ENCODE data around the gene NYAP1. TPM values are rescaled to one million over a fixed set of nuclear protein-coding genes. Genes with fewer than 3 reads are reported as not detected.

The NYAP1 gene
- total RNA-seq, 1 donor from 2014 or later: 0.95 TPM

DNA sequence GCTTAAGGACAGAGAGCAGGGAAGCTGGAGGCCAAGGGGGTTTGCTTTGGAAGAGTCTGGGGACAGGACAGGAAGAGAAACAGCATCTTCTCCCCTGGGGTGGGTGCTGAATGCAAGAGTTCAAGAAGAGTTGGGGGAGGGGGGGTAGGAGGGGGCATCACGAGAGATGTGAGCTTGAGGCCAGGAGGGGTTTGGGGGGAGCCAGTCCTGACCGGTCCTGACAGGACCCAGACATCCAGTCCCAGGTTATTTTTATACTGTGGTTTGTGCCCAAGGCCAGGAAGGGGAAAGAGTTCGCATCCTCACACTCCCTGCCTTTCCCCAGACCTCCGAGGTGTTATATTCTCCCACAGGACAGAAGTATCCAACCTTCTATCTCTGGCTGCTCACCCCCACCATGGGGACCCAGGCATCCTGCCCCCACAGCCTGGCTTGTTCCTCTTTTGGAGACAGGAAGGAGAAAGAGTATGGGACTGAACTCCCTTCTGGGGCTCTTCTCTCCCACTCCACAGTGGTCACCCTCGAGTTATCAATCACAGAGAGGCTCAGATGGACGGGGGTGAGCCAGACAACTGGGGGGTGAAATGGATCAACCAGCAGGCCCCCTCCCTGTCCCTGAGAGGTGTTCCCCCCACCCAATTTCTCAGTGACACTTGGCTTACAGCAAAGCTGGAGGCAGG, 7.5 kb upstream of the NYAP1 start:
- peak overlapping the region; percentile 90 for H3K4me3 Mint-ChIP-seq (ENCODE audit: unreplicated experiment)
- peak overlapping the region; percentile 65 for H3K27ac Mint-ChIP-seq (ENCODE audit: unreplicated experiment)
- H3K27me3 Mint-ChIP-seq (ENCODE audit: low read depth): no peaks in the 10 kb centered on the region
- DNase-seq (ENCODE audit: low spot score): no peak
- H3K9me3 Mint-ChIP-seq (ENCODE audit: low read depth): no peaks in the 10 kb centered on the region
- TF ChIP-seq, protein P1, sequence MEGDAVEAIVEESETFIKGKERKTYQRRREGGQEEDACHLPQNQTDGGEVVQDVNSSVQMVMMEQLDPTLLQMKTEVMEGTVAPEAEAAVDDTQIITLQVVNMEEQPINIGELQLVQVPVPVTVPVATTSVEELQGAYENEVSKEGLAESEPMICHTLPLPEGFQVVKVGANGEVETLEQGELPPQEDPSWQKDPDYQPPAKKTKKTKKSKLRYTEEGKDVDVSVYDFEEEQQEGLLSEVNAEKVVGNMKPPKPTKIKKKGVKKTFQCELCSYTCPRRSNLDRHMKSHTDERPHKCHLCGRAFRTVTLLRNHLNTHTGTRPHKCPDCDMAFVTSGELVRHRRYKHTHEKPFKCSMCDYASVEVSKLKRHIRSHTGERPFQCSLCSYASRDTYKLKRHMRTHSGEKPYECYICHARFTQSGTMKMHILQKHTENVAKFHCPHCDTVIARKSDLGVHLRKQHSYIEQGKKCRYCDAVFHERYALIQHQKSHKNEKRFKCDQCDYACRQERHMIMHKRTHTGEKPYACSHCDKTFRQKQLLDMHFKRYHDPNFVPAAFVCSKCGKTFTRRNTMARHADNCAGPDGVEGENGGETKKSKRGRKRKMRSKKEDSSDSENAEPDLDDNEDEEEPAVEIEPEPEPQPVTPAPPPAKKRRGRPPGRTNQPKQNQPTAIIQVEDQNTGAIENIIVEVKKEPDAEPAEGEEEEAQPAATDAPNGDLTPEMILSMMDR (IDR thresholded peaks at IDR 0.05): no peak
- H3K36me3 Mint-ChIP-seq (ENCODE audit: low read depth): peaks cover 4% of the 10 kb centered on the region
- H3K4me1 Mint-ChIP-seq (ENCODE audit: low read depth): peaks cover 30% of the 10 kb centered on the region

DNA sequence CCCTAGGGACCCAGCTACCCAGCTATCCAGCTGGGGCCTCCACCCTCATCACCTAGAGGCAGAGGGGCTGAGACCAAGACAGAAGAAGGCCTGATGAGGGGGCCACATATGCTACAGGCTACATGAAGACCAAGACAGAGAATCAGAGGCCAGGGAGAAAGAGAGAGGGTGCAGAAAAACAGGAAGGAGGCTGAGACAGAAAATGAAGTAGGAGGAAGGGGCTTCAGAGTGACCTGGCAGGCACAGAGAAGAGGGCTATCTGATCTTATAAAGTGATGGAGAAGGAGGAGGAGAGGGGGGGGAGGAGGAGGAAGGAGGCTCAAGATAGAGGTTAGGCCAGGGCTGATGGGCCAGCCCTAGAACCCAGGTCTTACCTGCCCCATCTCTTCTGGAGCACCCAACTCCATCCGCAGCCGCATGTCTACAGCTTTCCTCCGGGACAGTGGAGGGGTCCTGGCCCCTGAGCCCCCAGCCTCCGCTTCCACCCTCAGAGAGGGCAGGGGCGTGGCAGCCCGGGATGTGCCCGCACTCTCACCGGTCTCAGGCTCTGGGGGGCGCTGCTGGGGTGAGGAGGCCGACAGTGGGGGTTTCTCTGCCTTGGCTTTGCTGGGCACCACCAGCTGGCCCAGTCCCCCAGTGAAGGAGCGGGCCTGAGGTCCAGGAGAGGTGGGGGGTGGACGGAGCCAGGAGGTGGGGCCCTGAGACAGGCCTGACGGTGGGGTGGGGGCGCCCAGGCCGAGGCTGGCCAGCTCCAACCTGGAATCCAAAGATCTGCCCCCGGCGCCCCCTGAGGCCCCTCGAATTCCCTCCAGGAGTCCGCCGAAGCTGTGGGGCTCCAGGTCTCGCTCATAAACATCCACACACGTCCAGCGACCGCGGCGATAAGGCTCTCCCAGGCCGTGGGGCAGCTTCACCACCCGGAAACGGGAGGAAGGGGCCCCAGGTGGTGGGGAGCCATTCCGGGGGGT, 6.5 kb upstream of the NYAP1 start:
- peaks cover 30% of the 10 kb centered on the region for H3K4me1 Mint-ChIP-seq (ENCODE audit: low read depth)
- TF ChIP-seq, protein P1 (IDR thresholded peaks at IDR 0.05): peak; percentile 48
- no peak for DNase-seq (ENCODE audit: low spot score)
- peaks cover 4% of the 10 kb centered on the region for H3K36me3 Mint-ChIP-seq (ENCODE audit: low read depth)
- no peaks in the 10 kb centered on the region for H3K9me3 Mint-ChIP-seq (ENCODE audit: low read depth)
- no peaks in the 10 kb centered on the region for H3K27me3 Mint-ChIP-seq (ENCODE audit: low read depth)
- H3K27ac Mint-ChIP-seq (ENCODE audit: unreplicated experiment): peak overlapping the region; percentile 66
- peak overlapping the region; percentile 90 for H3K4me3 Mint-ChIP-seq (ENCODE audit: unreplicated experiment)

DNA sequence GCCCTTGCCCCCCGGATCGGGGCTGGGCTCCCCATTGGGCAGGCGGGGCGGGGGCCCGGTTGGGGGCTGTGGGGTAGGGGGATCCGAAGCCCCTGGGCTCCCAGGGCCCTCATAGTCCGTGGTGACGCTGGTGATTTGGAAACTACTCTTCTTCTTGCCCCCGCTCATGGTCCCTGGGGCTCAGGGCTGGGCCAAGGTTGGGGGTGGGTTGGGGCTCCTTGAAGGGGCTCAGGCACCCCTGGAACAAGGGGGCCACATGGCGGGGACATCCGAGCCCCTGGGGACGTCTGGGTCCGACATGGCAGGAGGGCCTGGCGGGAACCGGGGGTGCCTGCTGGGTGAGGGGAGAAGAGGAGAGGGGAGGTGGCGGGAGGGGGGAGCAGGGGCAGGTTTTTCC, 5.9 kb upstream of the NYAP1 start:
- TF ChIP-seq, protein P1 (IDR thresholded peaks at IDR 0.05): no peak
- Mint-ChIP-seq H3K27ac (ENCODE audit: unreplicated experiment) (peak overlapping the region; percentile 57), H3K4me1 (ENCODE audit: low read depth) (peaks cover 30% of the 10 kb centered on the region), H3K36me3 (ENCODE audit: low read depth) (peaks cover 4% of the 10 kb centered on the region), H3K4me3 (ENCODE audit: unreplicated experiment) (peak overlapping the region; percentile 90), H3K27me3 (ENCODE audit: low read depth) (no peaks in the 10 kb centered on the region), H3K9me3 (ENCODE audit: low read depth) (no peaks in the 10 kb centered on the region)
- DNase-seq (ENCODE audit: low spot score): no peak

DNA sequence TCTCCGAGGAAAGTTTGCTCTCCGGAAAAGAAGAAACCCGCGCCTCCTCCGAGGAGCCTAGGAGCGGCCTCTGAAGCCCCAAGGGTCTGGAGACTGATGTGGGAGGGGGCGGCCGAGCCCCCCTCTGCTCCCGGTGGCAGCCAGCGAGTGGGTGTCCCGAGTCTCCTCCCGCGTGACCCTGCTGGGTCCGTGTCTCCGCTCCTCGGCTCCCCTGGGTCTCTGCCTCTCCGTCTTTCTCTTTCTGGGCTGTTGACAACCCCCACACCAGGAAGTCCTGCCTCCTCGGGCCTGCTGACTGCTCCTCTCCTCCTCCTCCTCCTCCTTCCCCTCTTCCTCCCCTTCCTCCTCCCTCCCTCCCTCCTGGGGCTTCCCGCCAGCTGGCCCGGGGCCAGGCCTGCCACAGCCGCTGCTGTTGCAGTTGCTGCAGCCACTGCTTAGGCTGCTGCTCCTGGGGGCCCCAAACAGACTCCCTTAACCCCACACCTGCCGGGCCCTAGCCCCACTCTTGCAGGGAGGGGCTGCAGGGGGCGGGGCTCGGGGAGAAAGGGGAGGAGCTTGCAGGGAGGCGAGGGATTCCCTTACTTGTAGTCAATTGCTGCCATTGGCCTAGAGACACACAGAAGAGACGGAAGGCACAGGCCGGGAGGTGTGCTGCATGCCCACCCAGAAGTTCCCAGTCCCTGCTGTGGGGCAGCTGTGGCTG, 4.6 kb upstream of the NYAP1 start, which contains the start of gene TSC22D4:
TSC22D4 (minus strand) TSS at position 257 of the 703 bp plus-strand sequence. CDS start 1,176 bp downstream, outside the sequence.
- no peaks in the 10 kb centered on the region for H3K9me3 Mint-ChIP-seq (ENCODE audit: low read depth)
- peak within 1 kb of the TSS; percentile 90 for H3K4me3 Mint-ChIP-seq (ENCODE audit: unreplicated experiment)
- peaks cover 29% of the 10 kb centered on the region for H3K4me1 Mint-ChIP-seq (ENCODE audit: low read depth)
- no peaks in the 10 kb centered on the region for H3K27me3 Mint-ChIP-seq (ENCODE audit: low read depth)
- peak within 1 kb of the TSS; percentile 71 for H3K27ac Mint-ChIP-seq (ENCODE audit: unreplicated experiment)
- peaks cover 2% of the 10 kb centered on the region for H3K36me3 Mint-ChIP-seq (ENCODE audit: low read depth)
- peak; percentile 97 for DNase-seq (ENCODE audit: low spot score)
- TF ChIP-seq, protein P1 (IDR thresholded peaks at IDR 0.05): no peak

DNA sequence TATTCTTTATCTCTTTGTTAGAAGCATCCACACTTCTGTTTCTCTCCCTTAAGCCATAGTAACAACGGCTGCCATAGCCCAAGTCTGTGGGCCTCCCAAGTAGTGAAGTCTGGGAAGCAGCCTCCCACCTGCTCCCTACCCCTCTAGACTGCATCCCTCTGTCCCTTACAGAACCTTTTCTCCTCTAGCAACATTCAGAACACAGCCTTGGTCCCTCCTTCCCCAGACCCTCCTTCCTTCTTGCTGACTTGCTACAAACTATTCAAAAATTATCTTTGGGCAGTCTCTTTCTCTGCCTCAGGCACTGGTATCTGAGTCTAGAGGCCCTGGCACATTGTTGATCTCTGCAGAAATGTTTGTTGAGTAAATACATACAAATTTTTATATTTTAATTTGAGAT, 2.3 kb upstream of the NYAP1 start:
- H3K36me3 Mint-ChIP-seq (ENCODE audit: low read depth): peaks cover 2% of the 10 kb centered on the region
- no peak overlapping the region for H3K27ac Mint-ChIP-seq (ENCODE audit: unreplicated experiment)
- H3K9me3 Mint-ChIP-seq (ENCODE audit: low read depth): no peaks in the 10 kb centered on the region
- DNase-seq (ENCODE audit: low spot score): no peak
- H3K4me1 Mint-ChIP-seq (ENCODE audit: low read depth): peaks cover 20% of the 10 kb centered on the region
- H3K4me3 Mint-ChIP-seq (ENCODE audit: unreplicated experiment): no peak overlapping the region
- no peaks in the 10 kb centered on the region for H3K27me3 Mint-ChIP-seq (ENCODE audit: low read depth)
- TF ChIP-seq, protein P1 (IDR thresholded peaks at IDR 0.05): no peak

Measured in chondrocyte (in vitro differentiated cells).